GM12872 (cell line): ENCODE results near the gene WDR72.
A peak's percentile ranks its signal among the peaks of the same experiment; 100 is the strongest.

ENCODE experiments used
- CTCF ChIP-seq: IDR thresholded peaks from 3 replicates; pipeline ENCODE4 v1.5.1; 2011; ENCODE audit warnings: low read depth, mild to moderate bottlenecking, low read length, moderate library complexity; ENCODE audit not compliant: insufficient read depth

Gene WDR72

GRCh38 chr15:53586799-53587198 lies 172.7 kb downstream of the WDR72 start:
- peak; percentile 75 for TF ChIP-seq CTCF

GRCh38 chr15:53581513-53581912 lies 177.9 kb downstream of the WDR72 start:
- TF ChIP-seq CTCF, result no peak

- no peak for TF ChIP-seq CTCF
Observed at GRCh38 chr15:53580366-53580765, 179.1 kb downstream of the WDR72 start.

- TF ChIP-seq CTCF, result no peak
Observed at GRCh38 chr15:53576841-53577240, 182.6 kb downstream of the WDR72 start.

GRCh38 chr15:53573091-53573490 lies 186.4 kb downstream of the WDR72 start:
- no peak for TF ChIP-seq CTCF

GRCh38 chr15:53569751-53570480 lies 189.5 kb downstream of the WDR72 start:
- TF ChIP-seq CTCF, result no peak

GRCh38 chr15:53566912-53567311 lies 192.6 kb downstream of the WDR72 start:
- TF ChIP-seq CTCF, result no peak
